Epithelial cell of umbilical artery (primary cell): ENCODE data around the gene TMSB15B. TPM values are rescaled to one million over a fixed set of nuclear protein-coding genes. Genes with fewer than 3 reads are reported as not detected.

ENCODE experiments used
- total RNA-seq: library from RNA; depleted of rRNA; stranded (reverse); fragments of >200 nt; gene quantifications from 2 replicates; pipeline ENCODE4 v1.2.3, GENCODE V29; 2014

The TMSB15B gene
- total RNA-seq = 8.4 and 10.7 TPM in 2 replicates

DNA sequence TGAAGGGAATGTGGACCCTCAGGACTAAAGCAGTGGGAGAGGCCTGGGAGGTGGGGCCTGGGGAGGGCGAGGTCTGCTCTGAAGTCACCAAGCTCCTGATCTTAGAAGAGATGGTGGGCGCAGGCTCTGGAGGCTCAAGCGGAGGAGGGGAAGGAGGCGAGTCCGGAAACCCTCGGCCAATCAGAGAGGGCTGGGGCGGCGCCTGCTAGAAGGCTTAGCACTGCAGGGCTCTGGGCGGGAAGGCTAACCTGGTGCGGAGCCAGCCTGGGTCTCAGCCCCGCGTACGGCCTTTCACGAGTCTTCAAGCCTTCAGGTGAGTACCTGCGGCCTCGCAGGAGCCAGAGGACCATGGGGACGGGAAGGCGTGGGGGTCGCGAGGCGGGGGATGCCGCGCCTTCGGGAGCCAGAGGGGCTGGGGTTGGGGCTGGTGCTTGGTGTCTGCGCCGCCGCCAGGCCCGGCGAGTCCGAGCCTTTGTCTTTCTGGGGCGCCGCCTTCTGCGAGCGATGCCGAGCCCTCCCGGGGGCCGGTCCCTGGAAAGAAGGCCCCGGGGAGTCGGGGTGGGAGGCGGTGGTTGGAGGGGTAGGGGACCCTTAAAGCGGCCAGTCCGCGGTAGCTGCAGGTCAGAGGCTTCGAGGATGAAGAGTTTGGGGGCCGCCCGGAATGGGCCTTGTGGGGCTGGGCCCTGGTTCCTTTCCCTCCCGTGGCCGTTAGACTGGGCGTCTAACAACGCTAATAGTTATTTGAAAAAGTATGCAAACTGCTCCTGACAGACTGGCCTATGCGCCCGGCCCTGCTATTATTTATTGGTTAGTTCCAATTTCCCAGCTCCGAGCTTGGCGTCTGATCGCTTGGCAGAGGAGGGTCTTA is at the start of gene TMSB15B:
TMSB15B (plus strand) TSS at position 217 of the 868 bp plus-strand sequence.

DNA sequence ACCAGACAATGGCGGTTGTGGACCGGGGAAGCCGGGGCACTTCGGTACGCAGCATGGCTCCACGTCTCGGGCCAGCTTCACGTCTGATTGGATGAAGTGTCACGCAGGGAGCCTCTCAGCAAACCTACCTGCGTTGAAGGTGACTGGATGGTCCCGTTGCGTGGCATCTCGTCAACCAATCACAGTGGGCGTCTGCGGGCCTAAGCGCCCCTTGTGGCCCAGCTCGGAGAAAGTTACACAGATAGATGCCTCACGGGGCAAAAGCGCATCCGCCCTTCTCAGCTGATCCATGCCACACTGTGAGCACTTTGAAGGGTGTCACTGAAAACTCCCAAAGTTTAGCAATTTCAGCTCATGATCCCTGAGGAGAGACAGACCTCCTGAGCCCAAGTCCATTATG is 51.2 kb downstream of the TMSB15B start, which contains the start of gene H2BW1:
H2BW1 (minus strand) TSS at position 103 of the 400 bp plus-strand sequence. CDS start 132 bp downstream, outside the sequence.

Other genes with a start within 250 kb of the TMSB15B start
- not detected in 2 replicates for gene PLP1, start 185.8 kb upstream of the TMSB15B start, total RNA-seq
- gene RAB9B, start 130.4 kb upstream of the TMSB15B start, total RNA-seq = 0.15 and 0.32 TPM in 2 replicates
- gene H2BW1, start 51.1 kb downstream of the TMSB15B start, total RNA-seq = not detected in 2 replicates
- not detected in 2 replicates for gene H2BW2, start 77.3 kb downstream of the TMSB15B start, total RNA-seq
- gene TMSB15C, start 113.6 kb downstream of the TMSB15B start, total RNA-seq = 3.2 and 6.5 TPM in 2 replicates
- 1.3 and 2.9 TPM in 2 replicates for gene ZCCHC18, start 149.9 kb downstream of the TMSB15B start, total RNA-seq
- gene SLC25A53, start 194.4 kb downstream of the TMSB15B start, total RNA-seq = 4.9 and 8.4 TPM in 2 replicates
- gene FAM199X, start 203.8 kb downstream of the TMSB15B start, total RNA-seq = 28.3 and 31.3 TPM in 2 replicates